A549 (cell line): ENCODE measurements around the gene ZNF710. TPM values are rescaled to one million over a fixed set of nuclear protein-coding genes. Genes with fewer than 3 reads are reported as not detected.

Experiments
- ATAC-seq, 2 experiments: fragments of 200-7000 bp in 1 of 2; fragments of >200 bp in 1 of 2; cut with Nextera tagmentation in 1 of 2; cut with Tn5 transposase in 1 of 2; 3 replicates each; pipeline versions ENCODE4 v1.8.0 to v1.9.1; 2018 to 2020; ENCODE audit warnings: mild to moderate bottlenecking in 1 of 2, moderate library complexity in 1 of 2
- CTCF ChIA-PET: fragments of 300-600 bp; sonication (Branson Sonifier 250); formaldehyde crosslinking; extraction: SDS; loops from one replicate; lab custom pipeline; 2021; ENCODE audit warnings: antibody characterized with exemption, inconsistent platforms; lab: Yijun Ruan, JAX
- POLR2A ChIA-PET: fragments of 350-600 bp; formaldehyde crosslinking; extraction: SDS; loops from one replicate; lab custom pipeline; 2021; ENCODE audit warnings: antibody characterized with exemption, inconsistent platforms; lab: Yijun Ruan, JAX
- DNase-seq, 2 experiments: peaks; one replicate each; pipeline versions ENCODE4 v3.0.0 to v3.0.0-alpha.2; 2011 to 2016; ENCODE audit warnings: low read depth in 1 of 2, low spot score in 1 of 2
- FAIRE-seq: peaks from 2 replicates; lab custom pipeline; 2011; peaks lifted over from hg19 to GRCh38; lab: Jason Lieb, UNC
- H3K27ac ChIP-seq, 2 experiments: fragments of >200 bp; sonication (Bioruptor Twin); formaldehyde crosslinking; 3 replicates each; pipeline ENCODE4 v1.5.1; 2016 to 2017
- H3K4me1 ChIP-seq: fragments of >200 bp; sonication (Bioruptor Twin); formaldehyde crosslinking; 3 replicates; pipeline ENCODE4 v1.6.1; 2016
- H3K4me2 ChIP-seq: fragments of >200 bp; sonication (Bioruptor Twin); formaldehyde crosslinking; 3 replicates; pipeline ENCODE4 v1.6.1; 2016
- H3K4me3 ChIP-seq: fragments of >200 bp; sonication (Bioruptor Twin); formaldehyde crosslinking; 3 replicates; pipeline ENCODE4 v1.5.1; 2016
- H3K9me3 ChIP-seq: fragments of >200 bp; sonication (Bioruptor Twin); formaldehyde crosslinking; 3 replicates; pipeline ENCODE4 v1.6.1; 2016
- CBX8 ChIP-seq: fragments of 200-600 bp; sonication (generic); IDR thresholded peaks from 2 replicates; pipeline ENCODE4 v1.6.1; 2016
- CEBPB ChIP-seq, 2 experiments: fragments of >200 bp in 1 of 2; sonication (Bioruptor Twin) in 1 of 2; formaldehyde crosslinking in 1 of 2; IDR thresholded peaks; 2 replicates each; pipeline ENCODE4 v1.6.1; 2012 to 2016
- CHD4 ChIP-seq: fragments of 200-600 bp; sonication (generic); IDR thresholded peaks from 2 replicates; pipeline ENCODE4 v1.6.1; 2016; ENCODE audit warnings: antibody characterized with exemption, mild to moderate bottlenecking, borderline replicate concordance
- EHMT2 ChIP-seq: fragments of 200-600 bp; sonication (generic); IDR thresholded peaks from 2 replicates; pipeline ENCODE4 v1.6.1; 2016; ENCODE audit warnings: antibody characterized with exemption, low read depth, mild to moderate bottlenecking, moderate library complexity
- ESRRA ChIP-seq: fragments of 150-350 bp; IDR thresholded peaks from 2 replicates; pipeline ENCODE4 v1.6.1; 2014; ENCODE audit warnings: mild to moderate bottlenecking, low read length, borderline replicate concordance
- FOSB ChIP-seq: fragments of 250-450 bp; sonication (Bioruptor Pico); IDR thresholded peaks from 2 replicates; pipeline ENCODE4 v1.5.0; 2020; ENCODE audit warnings: mild to moderate bottlenecking, moderate library complexity
- FOSL2 ChIP-seq, 2 experiments: fragments of 450-650 bp in 1 of 2; fragments of >200 bp in 1 of 2; sonication (Bioruptor Twin) in 1 of 2; formaldehyde crosslinking; IDR thresholded peaks; 2 replicates each; pipeline versions ENCODE4 v1.5.0 to v1.6.1; 2016 to 2020; ENCODE audit warnings: mild to moderate bottlenecking in 1 of 2, moderate library complexity in 1 of 2
- HOXA7 ChIP-seq: fragments of 250-450 bp; sonication (Bioruptor Pico); IDR thresholded peaks from 2 replicates; pipeline ENCODE4 v1.5.0; 2020; ENCODE audit warnings: mild to moderate bottlenecking, moderate library complexity
- HOXB13 ChIP-seq: fragments of 250-450 bp; sonication (Bioruptor Pico); IDR thresholded peaks from 2 replicates; pipeline ENCODE4 v1.5.0; 2020; ENCODE audit warnings: low read depth, mild to moderate bottlenecking, moderate library complexity
- JUNB ChIP-seq: fragments of >200 bp; sonication (Bioruptor Twin); formaldehyde crosslinking; IDR thresholded peaks from 2 replicates; pipeline ENCODE4 v1.6.1; 2016
- KDM1A ChIP-seq: fragments of 200-600 bp; sonication (generic); IDR thresholded peaks from 2 replicates; pipeline ENCODE4 v1.6.1; 2016; ENCODE audit warnings: low read depth, mild to moderate bottlenecking
- MAZ ChIP-seq: fragments of 150-350 bp; IDR thresholded peaks from 2 replicates; pipeline ENCODE4 v1.6.1; 2014; ENCODE audit warnings: antibody characterized with exemption, low read depth, low read length, borderline replicate concordance
- RARB ChIP-seq: fragments of 250-450 bp; sonication (Bioruptor Pico); IDR thresholded peaks from 2 replicates; pipeline ENCODE4 v1.8.0; 2021; ENCODE audit warnings: mild to moderate bottlenecking, moderate library complexity
- RFX5 ChIP-seq: fragments of 450-650 bp; IDR thresholded peaks from 2 replicates; pipeline ENCODE4 v1.7.1; 2014; ENCODE audit warnings: antibody characterized with exemption, mild to moderate bottlenecking, moderate library complexity
- RNF2 ChIP-seq: fragments of 200-600 bp; sonication (generic); IDR thresholded peaks from 2 replicates; pipeline ENCODE4 v1.6.1; 2016; ENCODE audit warnings: low read depth, mild to moderate bottlenecking, antibody characterized with exemption, moderate library complexity, borderline replicate concordance
- ZFP36 ChIP-seq: fragments of 450-650 bp; IDR thresholded peaks from 2 replicates; pipeline ENCODE4 v1.6.1; 2014; ENCODE audit warnings: borderline replicate concordance; ENCODE audit not compliant: partially characterized antibody
- ZNF302 ChIP-seq: fragments of 250-450 bp; sonication (Bioruptor Pico); IDR thresholded peaks from 2 replicates; pipeline ENCODE4 v1.9.0; 2021; ENCODE audit warnings: inconsistent platforms, mild to moderate bottlenecking, moderate library complexity
- WGBS: methylation state at CpG from one replicate; pipeline ENCODE4 v1.1.6; 2017; ENCODE audit errors: missing lambda C conversion rate; 5-methylcytosine and 5-hydroxymethylcytosine counted together
- polyA plus RNA-seq, 4 experiments: library from polyadenylated mRNA; depleted of rRNA in 3 of 4; stranded (reverse); fragments of >200 nt; fragmentation: RNase III in 1 of 4; extraction: RNeasy Plus Mini Kit Qiagen cat#74134 plus additional on column Dnase treatment in 1 of 4; gene quantifications; 2 replicates in 3 of 4; 3 replicates in 1 of 4; pipeline ENCODE4 v1.2.3, GENCODE V29; 2011 to 2017
- TF ChIP-seq, protein P1 (sequence below): fragments of 450-650 bp; IDR thresholded peaks from 2 replicates; pipeline ENCODE4 v1.6.1; 2014; ENCODE audit warnings: antibody characterized with exemption
- TF ChIP-seq, protein P2 (sequence below): fragments of 150-350 bp; IDR thresholded peaks from 2 replicates; pipeline ENCODE4 v1.6.1; 2014; ENCODE audit warnings: low read depth, mild to moderate bottlenecking, low read length
- TF ChIP-seq, protein P3 (sequence below): fragments of >200 bp; sonication (Bioruptor Twin); formaldehyde crosslinking; IDR thresholded peaks from 3 replicates; pipeline ENCODE4 v1.5.1; 2016
- TF ChIP-seq, protein P4 (sequence below): fragments of 250-450 bp; sonication (Bioruptor Pico); IDR thresholded peaks from 2 replicates; pipeline ENCODE4 v1.5.0; 2021; ENCODE audit warnings: mild to moderate bottlenecking, moderate library complexity, borderline replicate concordance

The ZNF710 gene
- polyA plus RNA-seq, 2 of the 4 experiments (the other 2 are of a cell fraction): 2.6 to 7.8 TPM

DNA sequence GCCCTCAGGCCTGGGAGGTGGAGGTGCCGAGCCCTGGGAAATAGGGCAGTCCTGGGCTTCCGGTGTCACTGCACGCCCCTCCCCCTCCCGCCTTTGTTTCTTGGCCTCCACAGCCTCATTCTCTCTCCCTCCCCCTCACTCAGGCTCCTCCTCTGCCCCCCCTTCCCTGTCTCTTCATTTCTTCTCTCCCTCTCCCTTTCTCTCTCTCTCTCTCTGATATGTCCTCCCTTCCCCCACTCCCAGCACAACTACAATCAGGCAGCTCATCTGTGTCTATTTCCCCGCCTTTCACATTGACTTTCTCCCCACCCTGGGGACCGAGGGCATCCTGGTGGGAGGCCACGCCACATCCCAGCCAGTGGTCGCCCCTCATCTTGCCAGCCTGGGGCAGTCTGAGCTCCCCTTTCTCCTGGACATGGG, 60.9 kb downstream of the ZNF710 start:
- no peak for DNase-seq
- CTCF ChIA-PET: interaction anchor here (0.6 to 4.4 kb wide), 4 partner anchors 9 to 164 kb away, joined by 3 to 30 read pairs (median 8); no protein-coding TSS in a partner anchor

DNA sequence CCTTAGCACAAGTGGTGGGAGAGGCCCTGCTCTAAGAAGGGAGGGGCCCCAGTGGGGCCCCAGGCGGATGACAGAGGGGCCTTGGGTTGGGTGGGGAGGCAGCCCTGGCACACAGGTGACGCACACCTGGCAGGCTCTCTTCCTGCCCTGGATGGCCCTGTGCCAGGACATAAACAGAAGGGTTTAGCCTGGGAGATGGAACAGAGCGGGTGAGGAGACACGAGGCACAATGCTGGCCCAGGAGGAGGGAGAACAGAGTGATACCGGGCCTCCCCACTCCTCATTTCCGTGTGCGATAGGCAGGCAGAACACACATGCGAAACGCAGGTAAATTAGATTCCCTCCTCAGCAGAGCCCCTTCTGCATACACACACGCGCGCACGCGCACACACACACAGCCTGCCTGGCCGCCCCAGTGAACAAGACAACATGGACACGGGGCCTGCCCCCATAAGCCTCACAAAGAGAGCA, 61.4 kb downstream of the ZNF710 start:
- ChIA-PET CTCF (interaction anchor here (0.6 to 4.4 kb wide), 4 partner anchors 8 to 164 kb away, joined by 3 to 30 read pairs (median 8); no protein-coding TSS in a partner anchor), POLR2A (no interaction called here)
- no peak overlapping the region for H3K27ac ChIP-seq
- H3K4me2 ChIP-seq: no peak overlapping the region
- no peaks in the 10 kb centered on the region for H3K9me3 ChIP-seq
- H3K4me3 ChIP-seq: no peak overlapping the region
- DNase-seq: no peak
- 0 out of 6 replicates have a peak, but pooled peaks of 1 of the 2 experiments have one; percentile 11 for ATAC-seq
- H3K4me1 ChIP-seq: no peaks in the 10 kb centered on the region
- WGBS: 82% methylated on average over 16 of the region's 16 CpGs
- TF ChIP-seq JUNB (no peak), CEBPB (IDR thresholded peaks at IDR 0.05) (no peak), KDM1A (no peak), CHD4 (no peak), RFX5 (no peak), HOXA7 (CRISPR knock-in tag) (no peak), EHMT2 (no peak), ZNF302 (CRISPR knock-in tag) (no peak), FOSB (CRISPR knock-in tag) (no peak)
- TF ChIP-seq, protein P1, sequence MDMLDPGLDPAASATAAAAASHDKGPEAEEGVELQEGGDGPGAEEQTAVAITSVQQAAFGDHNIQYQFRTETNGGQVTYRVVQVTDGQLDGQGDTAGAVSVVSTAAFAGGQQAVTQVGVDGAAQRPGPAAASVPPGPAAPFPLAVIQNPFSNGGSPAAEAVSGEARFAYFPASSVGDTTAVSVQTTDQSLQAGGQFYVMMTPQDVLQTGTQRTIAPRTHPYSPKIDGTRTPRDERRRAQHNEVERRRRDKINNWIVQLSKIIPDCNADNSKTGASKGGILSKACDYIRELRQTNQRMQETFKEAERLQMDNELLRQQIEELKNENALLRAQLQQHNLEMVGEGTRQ: no peak
- TF ChIP-seq, protein P2, sequence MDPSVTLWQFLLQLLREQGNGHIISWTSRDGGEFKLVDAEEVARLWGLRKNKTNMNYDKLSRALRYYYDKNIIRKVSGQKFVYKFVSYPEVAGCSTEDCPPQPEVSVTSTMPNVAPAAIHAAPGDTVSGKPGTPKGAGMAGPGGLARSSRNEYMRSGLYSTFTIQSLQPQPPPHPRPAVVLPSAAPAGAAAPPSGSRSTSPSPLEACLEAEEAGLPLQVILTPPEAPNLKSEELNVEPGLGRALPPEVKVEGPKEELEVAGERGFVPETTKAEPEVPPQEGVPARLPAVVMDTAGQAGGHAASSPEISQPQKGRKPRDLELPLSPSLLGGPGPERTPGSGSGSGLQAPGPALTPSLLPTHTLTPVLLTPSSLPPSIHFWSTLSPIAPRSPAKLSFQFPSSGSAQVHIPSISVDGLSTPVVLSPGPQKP: no peak
- no peak for FAIRE-seq

More for the DNA sequence above, 60.9 kb downstream of the ZNF710 start:
- TF ChIP-seq RARB (CRISPR knock-in tag): no peak
- TF ChIP-seq HOXB13 (CRISPR knock-in tag): no peak
- TF ChIP-seq, protein P3, sequence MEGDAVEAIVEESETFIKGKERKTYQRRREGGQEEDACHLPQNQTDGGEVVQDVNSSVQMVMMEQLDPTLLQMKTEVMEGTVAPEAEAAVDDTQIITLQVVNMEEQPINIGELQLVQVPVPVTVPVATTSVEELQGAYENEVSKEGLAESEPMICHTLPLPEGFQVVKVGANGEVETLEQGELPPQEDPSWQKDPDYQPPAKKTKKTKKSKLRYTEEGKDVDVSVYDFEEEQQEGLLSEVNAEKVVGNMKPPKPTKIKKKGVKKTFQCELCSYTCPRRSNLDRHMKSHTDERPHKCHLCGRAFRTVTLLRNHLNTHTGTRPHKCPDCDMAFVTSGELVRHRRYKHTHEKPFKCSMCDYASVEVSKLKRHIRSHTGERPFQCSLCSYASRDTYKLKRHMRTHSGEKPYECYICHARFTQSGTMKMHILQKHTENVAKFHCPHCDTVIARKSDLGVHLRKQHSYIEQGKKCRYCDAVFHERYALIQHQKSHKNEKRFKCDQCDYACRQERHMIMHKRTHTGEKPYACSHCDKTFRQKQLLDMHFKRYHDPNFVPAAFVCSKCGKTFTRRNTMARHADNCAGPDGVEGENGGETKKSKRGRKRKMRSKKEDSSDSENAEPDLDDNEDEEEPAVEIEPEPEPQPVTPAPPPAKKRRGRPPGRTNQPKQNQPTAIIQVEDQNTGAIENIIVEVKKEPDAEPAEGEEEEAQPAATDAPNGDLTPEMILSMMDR: no peak
- no peak for TF ChIP-seq ESRRA
- no peak for TF ChIP-seq FOSL2 (IDR thresholded peaks at IDR 0.05)
- no peak for TF ChIP-seq FOSL2 (CRISPR knock-in tag; IDR thresholded peaks at IDR 0.05)
- TF ChIP-seq CBX8: no peak
- TF ChIP-seq MAZ: no peak
- TF ChIP-seq ZFP36: no peak
- TF ChIP-seq, protein P4, sequence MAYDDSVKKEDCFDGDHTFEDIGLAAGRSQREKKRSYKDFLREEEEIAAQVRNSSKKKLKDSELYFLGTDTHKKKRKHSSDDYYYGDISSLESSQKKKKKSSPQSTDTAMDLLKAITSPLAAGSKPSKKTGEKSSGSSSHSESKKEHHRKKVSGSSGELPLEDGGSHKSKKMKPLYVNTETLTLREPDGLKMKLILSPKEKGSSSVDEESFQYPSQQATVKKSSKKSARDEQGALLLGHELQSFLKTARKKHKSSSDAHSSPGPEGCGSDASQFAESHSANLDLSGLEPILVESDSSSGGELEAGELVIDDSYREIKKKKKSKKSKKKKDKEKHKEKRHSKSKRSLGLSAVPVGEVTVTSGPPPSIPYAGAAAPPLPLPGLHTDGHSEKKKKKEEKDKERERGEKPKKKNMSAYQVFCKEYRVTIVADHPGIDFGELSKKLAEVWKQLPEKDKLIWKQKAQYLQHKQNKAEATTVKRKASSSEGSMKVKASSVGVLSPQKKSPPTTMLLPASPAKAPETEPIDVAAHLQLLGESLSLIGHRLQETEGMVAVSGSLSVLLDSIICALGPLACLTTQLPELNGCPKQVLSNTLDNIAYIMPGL (CRISPR knock-in tag): no peak
- no peak for TF ChIP-seq RNF2
- no peak for TF ChIP-seq FOSB (CRISPR knock-in tag)
- FAIRE-seq (no peak), ATAC-seq (no peak)
- Histone ChIP-seq H3K4me1 (no peaks in the 10 kb centered on the region), H3K4me3 (no peak overlapping the region), H3K4me2 (no peak overlapping the region), H3K27ac (no peak overlapping the region), H3K9me3 (no peaks in the 10 kb centered on the region)
- POLR2A ChIA-PET: no interaction called here
- 84% methylated on average over 7 of the region's 8 CpGs for WGBS
